Measurements from ENCODE around the gene ITGB1BP1.

GRCh38 chr2:9380702-9381628, 42.4 kb downstream of the ITGB1BP1 start:
- TF ChIP-seq CTCF (IDR thresholded peaks at IDR 0.05): no peak
- TF ChIP-seq POLR2A (IDR thresholded peaks at IDR 0.05): no peak

All from Peyer's patch (tissue), 4 donors.